Testis (tissue), 3 donors: ENCODE data around the gene NNMT. TPM values are rescaled to one million over a fixed set of nuclear protein-coding genes. Genes with fewer than 3 reads are reported as not detected.
A peak's percentile ranks its signal among the peaks of the same experiment; 100 is the strongest.

Experiments
- DNase-seq: peaks from one replicate; pipeline ENCODE4 v3.0.0-alpha.2; 2019
- H3K27ac ChIP-seq, 2 donors: fragments of 200-600 bp; sonication (generic); one replicate each; pipeline ENCODE4 v1.5.1; 2019
- H3K27me3 ChIP-seq: fragments of 200-600 bp; sonication (generic); one replicate; pipeline ENCODE4 v1.5.1; 2019
- H3K36me3 ChIP-seq: fragments of 200-600 bp; sonication (generic); one replicate; pipeline ENCODE4 v1.5.1; 2017; ENCODE audit warnings: low read depth; ENCODE audit errors: missing control alignments
- H3K4me1 ChIP-seq: fragments of 200-600 bp; sonication (generic); one replicate; pipeline ENCODE4 v1.5.1; 2019
- H3K4me3 ChIP-seq, 2 donors: fragments of 200-600 bp; sonication (generic); one replicate each; pipeline ENCODE4 v1.5.1; 2017 to 2019
- H3K9me3 ChIP-seq: fragments of 200-600 bp; sonication (generic); one replicate; pipeline ENCODE4 v1.5.1; 2017
- CTCF ChIP-seq, 3 experiments: fragments of 450-650 bp in 2 of 3; fragments of 200-600 bp in 1 of 3; sonication (generic) in 1 of 3; IDR thresholded peaks; one replicate each; pipeline ENCODE4 v1.5.1; 2016 to 2019; ENCODE audit warnings: antibody characterized with exemption in 3 of 3, mild to moderate bottlenecking in 2 of 3, moderate library complexity in 1 of 3
- POLR2A ChIP-seq: fragments of 450-650 bp; IDR thresholded peaks from one replicate; pipeline ENCODE4 v1.6.1; 2017; ENCODE audit warnings: antibody characterized with exemption, mild to moderate bottlenecking, moderate library complexity
- WGBS, 2 donors: methylation state at CpG; one replicate each; pipeline ENCODE4 v1.1.5; 2018; 5-methylcytosine and 5-hydroxymethylcytosine counted together
- intact Hi-C: fragments of 100-400 bp; cut with DNase I; formaldehyde crosslinking; loops from one replicate; pipeline ENCODE4 v1.15.1; 2023; ENCODE audit warnings: low total_unique reads
- polyA plus RNA-seq: library from polyadenylated mRNA; stranded (reverse); fragments of 350-450 nt; fragmentation: Illumina TruSeq; extraction: RNeasy Lipid Tissue Mini Kit (QIAGEN cat#74804); gene quantifications from one replicate; pipeline ENCODE4 v1.2.3, GENCODE V29; 2014; ENCODE audit warnings: low read depth, low replicate concordance; ENCODE audit not compliant: insufficient read depth
- total RNA-seq, 2 donors: library from RNA; depleted of rRNA; stranded (reverse); fragments of >200 nt; gene quantifications; one replicate each; pipeline ENCODE4 v1.2.3, GENCODE V29; 2016

NNMT gene
- total and polyA plus RNA-seq, 3 donors from 2014 or later: 10.6 to 38.8 (median 28.7) TPM

- Histone ChIP-seq H3K27ac (no peak overlapping the region), H3K9me3 (no peaks in the 10 kb centered on the region), H3K4me1 (no peaks in the 10 kb centered on the region), H3K36me3 (no peaks in the 10 kb centered on the region), H3K4me3 (no peak overlapping the region), H3K27me3 (no peaks in the 10 kb centered on the region)
- WGBS, 2 donors: 50 to 57% methylated on average over 4 to 6 of the region's 6 CpGs
- intact Hi-C loops: no loop called here
- DNase-seq: peak; percentile 50
- TF ChIP-seq POLR2A (no peak), CTCF (IDR thresholded peaks at IDR 0.05) (peak in 2 of 3 experiments; percentile 30 to 43)
These were observed 15.5 kb upstream of the NNMT start for GRCh38 chr11:114280696-114281095.

GRCh38 chr11:114281388-114281956 is 14.7 kb upstream of the NNMT start:
- Histone ChIP-seq H3K4me3 (no peak overlapping the region), H3K36me3 (no peaks in the 10 kb centered on the region), H3K9me3 (no peaks in the 10 kb centered on the region), H3K4me1 (no peaks in the 10 kb centered on the region), H3K27me3 (no peaks in the 10 kb centered on the region), H3K27ac (no peak overlapping the region)
- no peak for DNase-seq
- TF ChIP-seq POLR2A: no peak
- 96 to 100% methylated on average over 1 of the region's 1 CpG for WGBS, 2 donors
- intact Hi-C loops: no loop called here

- no peak overlapping the region for H3K4me3 ChIP-seq
- DNase-seq: no peak
- no peak overlapping the region for H3K27ac ChIP-seq
- H3K27me3 ChIP-seq: no peaks in the 10 kb centered on the region
- no peaks in the 10 kb centered on the region for H3K9me3 ChIP-seq
- 91 to 92% methylated on average over 3 of the region's 3 CpGs for WGBS, 2 donors
- no peaks in the 10 kb centered on the region for H3K36me3 ChIP-seq
- intact Hi-C loops: no loop called here
- TF ChIP-seq POLR2A (no peak), CTCF (IDR thresholded peaks at IDR 0.05) (no peak)
- no peaks in the 10 kb centered on the region for H3K4me1 ChIP-seq
These were observed 13.7 kb upstream of the NNMT start for GRCh38 chr11:114282488-114282887.

GRCh38 chr11:114283422-114283821 is 12.8 kb upstream of the NNMT start:
- no peak overlapping the region for H3K27ac ChIP-seq
- no peaks in the 10 kb centered on the region for H3K9me3 ChIP-seq
- no peak overlapping the region for H3K4me3 ChIP-seq
- intact Hi-C loops: no loop called here
- H3K4me1 ChIP-seq: no peaks in the 10 kb centered on the region
- TF ChIP-seq POLR2A (no peak), CTCF (IDR thresholded peaks at IDR 0.05) (no peak)
- 85 to 91% methylated on average over 3 of the region's 3 CpGs for WGBS, 2 donors
- DNase-seq: no peak
- H3K36me3 ChIP-seq: no peaks in the 10 kb centered on the region
- no peaks in the 10 kb centered on the region for H3K27me3 ChIP-seq

- TF ChIP-seq POLR2A (no peak), CTCF (IDR thresholded peaks at IDR 0.05) (no peak)
- no peaks in the 10 kb centered on the region for H3K4me1 ChIP-seq
- 56 to 63% methylated on average over 2 of the region's 2 CpGs for WGBS, 2 donors
- no peaks in the 10 kb centered on the region for H3K36me3 ChIP-seq
- intact Hi-C loops: no loop called here
- no peak for DNase-seq
- H3K4me3 ChIP-seq: no peak overlapping the region
- H3K9me3 ChIP-seq: no peaks in the 10 kb centered on the region
- H3K27ac ChIP-seq: no peak overlapping the region
- no peaks in the 10 kb centered on the region for H3K27me3 ChIP-seq
These were observed 12.2 kb upstream of the NNMT start for GRCh38 chr11:114284021-114284420.
